ENCODE measurements around the gene HSD11B1.

HSD11B1 gene

DNA sequence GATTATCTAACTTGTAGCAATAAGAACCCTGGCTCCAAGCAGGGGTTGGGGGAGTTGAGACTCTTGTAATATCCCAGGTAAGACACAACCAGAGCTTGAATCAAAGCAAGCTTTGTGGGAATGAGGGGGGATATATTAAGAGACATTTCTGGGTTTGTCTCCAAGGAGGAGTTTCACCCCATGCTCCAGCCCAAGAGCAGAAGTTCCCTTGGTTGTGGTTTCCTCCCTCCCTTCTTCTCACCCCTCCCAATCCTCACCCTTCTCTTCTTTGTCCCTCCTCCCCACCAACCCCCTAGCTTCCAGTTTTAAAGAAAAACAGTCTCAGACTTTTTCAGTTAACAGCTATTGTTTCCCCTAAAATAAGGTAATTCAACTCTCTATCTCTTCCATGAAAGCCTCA is 63.1 kb downstream of the HSD11B1 start:
- DNase-seq (ENCODE audit: low read depth), result peak; percentile 83

DNA sequence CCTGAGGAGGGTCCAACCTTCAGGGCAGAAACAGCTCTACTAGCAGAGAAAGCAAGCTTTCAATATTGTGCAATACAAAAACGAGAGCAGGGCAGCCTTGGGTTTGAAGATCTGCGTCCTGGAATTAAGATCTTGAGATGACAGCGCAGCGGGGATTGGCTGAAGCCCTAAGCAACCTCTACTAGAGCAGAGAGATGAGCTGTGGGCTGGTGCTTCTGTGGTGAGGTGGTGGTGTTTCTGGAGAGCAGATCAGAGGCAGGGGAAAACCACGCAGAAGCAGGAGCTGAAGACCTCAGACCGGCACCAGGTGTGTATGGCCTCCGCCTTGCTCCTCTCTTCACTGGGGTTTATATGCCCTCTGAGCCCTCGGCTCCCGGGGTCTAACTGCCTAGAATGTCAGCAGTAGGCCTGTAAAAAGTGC is 63.7 kb downstream of the HSD11B1 start:
- TF ChIP-seq POLR2A (IDR thresholded peaks at IDR 0.05; ENCODE audit: extremely low read depth, insufficient read length) (peak; percentile 69), MYC (IDR thresholded peaks at IDR 0.05; ENCODE audit: low read depth, low read length) (no peak; the same call in none of the 2 replicates)
- TF ChIP-seq, protein P1, sequence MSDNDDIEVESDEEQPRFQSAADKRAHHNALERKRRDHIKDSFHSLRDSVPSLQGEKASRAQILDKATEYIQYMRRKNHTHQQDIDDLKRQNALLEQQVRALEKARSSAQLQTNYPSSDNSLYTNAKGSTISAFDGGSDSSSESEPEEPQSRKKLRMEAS (IDR thresholded peaks at IDR 0.05; ENCODE audit: low read depth, low read length), result 0 out of 2 replicates have a peak, but pooled peaks have one; percentile 9
- TF ChIP-seq, protein P2, sequence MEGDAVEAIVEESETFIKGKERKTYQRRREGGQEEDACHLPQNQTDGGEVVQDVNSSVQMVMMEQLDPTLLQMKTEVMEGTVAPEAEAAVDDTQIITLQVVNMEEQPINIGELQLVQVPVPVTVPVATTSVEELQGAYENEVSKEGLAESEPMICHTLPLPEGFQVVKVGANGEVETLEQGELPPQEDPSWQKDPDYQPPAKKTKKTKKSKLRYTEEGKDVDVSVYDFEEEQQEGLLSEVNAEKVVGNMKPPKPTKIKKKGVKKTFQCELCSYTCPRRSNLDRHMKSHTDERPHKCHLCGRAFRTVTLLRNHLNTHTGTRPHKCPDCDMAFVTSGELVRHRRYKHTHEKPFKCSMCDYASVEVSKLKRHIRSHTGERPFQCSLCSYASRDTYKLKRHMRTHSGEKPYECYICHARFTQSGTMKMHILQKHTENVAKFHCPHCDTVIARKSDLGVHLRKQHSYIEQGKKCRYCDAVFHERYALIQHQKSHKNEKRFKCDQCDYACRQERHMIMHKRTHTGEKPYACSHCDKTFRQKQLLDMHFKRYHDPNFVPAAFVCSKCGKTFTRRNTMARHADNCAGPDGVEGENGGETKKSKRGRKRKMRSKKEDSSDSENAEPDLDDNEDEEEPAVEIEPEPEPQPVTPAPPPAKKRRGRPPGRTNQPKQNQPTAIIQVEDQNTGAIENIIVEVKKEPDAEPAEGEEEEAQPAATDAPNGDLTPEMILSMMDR (IDR thresholded peaks at IDR 0.05; ENCODE audit: low read depth, low read length), result no peak
- peak overlapping the region; percentile 93 for H3K4me3 ChIP-seq (ENCODE audit: low read depth, low read length)
- DNase-seq (ENCODE audit: low read depth), result peak; percentile 95

More for the DNA sequence above, 63.1 kb downstream of the HSD11B1 start:
- TF ChIP-seq, protein P2 (IDR thresholded peaks at IDR 0.05; ENCODE audit: low read depth, low read length), result no peak
- no peak for TF ChIP-seq MYC (IDR thresholded peaks at IDR 0.05; ENCODE audit: low read depth, low read length)
- TF ChIP-seq, protein P1 (IDR thresholded peaks at IDR 0.05; ENCODE audit: low read depth, low read length), result no peak
- no peak for TF ChIP-seq POLR2A (IDR thresholded peaks at IDR 0.05; ENCODE audit: extremely low read depth, insufficient read length)
- peak overlapping the region; percentile 93 for H3K4me3 ChIP-seq (ENCODE audit: low read depth, low read length)

DNA sequence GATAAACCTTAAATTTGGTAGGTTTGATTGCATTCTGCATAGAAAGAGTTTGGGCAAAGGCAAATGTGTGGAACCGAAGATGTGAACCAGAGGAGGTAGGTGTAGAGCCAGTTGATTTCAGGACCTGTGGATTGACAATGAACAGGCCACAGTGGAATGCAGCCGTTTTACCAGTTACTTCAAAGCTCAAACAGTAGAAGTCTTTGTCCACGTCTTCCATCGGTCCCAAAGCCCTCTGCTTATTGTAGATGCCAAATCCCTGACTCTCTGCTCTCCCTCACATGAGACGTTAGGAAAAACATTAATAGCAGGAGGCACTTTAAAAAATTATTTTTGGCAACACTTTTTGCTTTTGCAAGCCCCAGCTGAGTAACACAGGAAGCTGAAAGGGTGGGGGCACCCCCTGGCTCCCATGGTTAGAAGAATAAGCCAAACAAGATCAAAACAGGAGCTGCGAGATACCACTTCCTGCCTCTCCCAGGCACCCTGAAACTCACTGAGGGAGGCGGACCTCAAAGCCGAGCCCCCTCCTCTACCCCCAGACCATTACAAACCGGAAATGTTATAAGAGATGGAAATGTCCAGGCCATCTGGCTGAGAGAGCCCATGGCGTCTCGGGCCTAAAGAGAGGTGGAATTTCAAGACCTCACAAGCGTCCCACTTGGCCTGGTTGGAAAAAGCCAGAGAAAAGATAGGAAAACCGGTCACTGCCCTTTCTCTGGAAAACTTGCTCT is 64.7 kb downstream of the HSD11B1 start:
- H3K4me3 ChIP-seq (ENCODE audit: low read depth, low read length), result peak overlapping the region; percentile 93
- DNase-seq (ENCODE audit: low read depth), result peak; percentile 93
- TF ChIP-seq, protein P2 (IDR thresholded peaks at IDR 0.05; ENCODE audit: low read depth, low read length), result no peak
- TF ChIP-seq MYC (IDR thresholded peaks at IDR 0.05; ENCODE audit: low read depth, low read length), result peak; percentile 26; the same call in 1 of the 2 replicates
- TF ChIP-seq POLR2A (IDR thresholded peaks at IDR 0.05; ENCODE audit: extremely low read depth, insufficient read length), result peak; percentile 29
- TF ChIP-seq, protein P1 (IDR thresholded peaks at IDR 0.05; ENCODE audit: low read depth, low read length), result peak; percentile 34; the same call in 1 of the 2 replicates

DNA sequence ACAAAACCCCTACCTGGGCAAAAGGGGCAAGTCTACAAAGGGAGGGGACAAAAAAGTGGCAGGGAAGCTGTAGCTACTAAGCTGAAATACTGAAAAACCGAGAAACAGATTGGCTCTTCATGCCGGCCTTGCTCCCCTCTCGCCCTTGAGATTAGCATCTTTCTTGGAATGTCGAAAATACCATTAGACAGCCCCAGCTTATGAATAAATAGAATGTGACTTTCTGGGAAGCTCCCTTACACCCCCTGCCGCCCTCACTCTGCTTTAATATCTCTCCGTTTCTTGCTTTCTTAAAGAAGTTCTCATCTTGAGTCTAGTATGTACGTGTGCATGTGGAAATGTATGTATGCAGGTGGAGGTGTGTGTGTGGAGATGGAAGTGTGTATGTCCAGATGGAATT is 65.3 kb downstream of the HSD11B1 start:
- peak overlapping the region; percentile 93 for H3K4me3 ChIP-seq (ENCODE audit: low read depth, low read length)
- TF ChIP-seq MYC (IDR thresholded peaks at IDR 0.05; ENCODE audit: low read depth, low read length), result no peak
- TF ChIP-seq POLR2A (IDR thresholded peaks at IDR 0.05; ENCODE audit: extremely low read depth, insufficient read length), result no peak
- TF ChIP-seq, protein P2 (IDR thresholded peaks at IDR 0.05; ENCODE audit: low read depth, low read length), result no peak
- TF ChIP-seq, protein P1 (IDR thresholded peaks at IDR 0.05; ENCODE audit: low read depth, low read length), result no peak
- peak; percentile 46 for DNase-seq (ENCODE audit: low read depth)

DNA sequence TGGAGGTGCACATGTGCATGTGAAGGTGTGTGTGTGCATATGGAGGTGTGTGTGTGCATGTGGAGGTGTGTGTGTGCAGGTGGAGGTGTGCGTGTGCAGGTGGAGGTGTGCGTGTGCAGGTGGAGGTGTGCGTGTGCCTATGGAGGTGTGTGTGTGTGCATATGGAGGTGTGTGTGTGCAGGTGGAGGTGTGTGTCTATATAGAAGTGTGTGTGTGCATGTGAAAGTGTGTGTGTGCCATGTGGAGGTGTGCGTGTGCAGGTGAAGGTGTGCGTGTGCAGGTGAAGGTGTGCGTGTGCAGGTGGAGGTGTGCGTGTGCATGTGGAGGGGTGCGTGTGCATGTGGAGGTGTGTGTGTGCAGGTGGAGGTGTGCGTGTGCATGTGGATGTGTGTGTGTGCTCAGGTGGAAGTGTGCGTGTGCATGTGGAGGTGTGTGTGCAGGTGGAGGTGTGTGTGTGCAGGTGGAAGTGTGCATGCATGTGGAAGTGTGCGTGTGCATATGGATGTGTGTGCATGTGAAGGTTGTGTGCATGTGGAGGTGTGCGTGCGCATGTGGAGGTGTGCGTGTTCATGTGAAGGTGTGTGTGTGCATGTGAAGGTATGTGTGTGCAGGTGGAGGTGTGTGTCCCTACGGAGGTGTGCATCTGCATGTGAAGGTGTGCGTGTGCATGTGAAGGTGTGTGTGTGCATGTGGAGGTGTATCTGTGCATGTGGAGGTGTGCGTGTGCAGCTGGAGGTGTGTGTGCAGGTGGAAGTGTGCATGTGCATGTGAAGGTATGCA is 66.2 kb downstream of the HSD11B1 start:
- no peak for TF ChIP-seq MYC (IDR thresholded peaks at IDR 0.05; ENCODE audit: low read depth, low read length)
- TF ChIP-seq, protein P2 (IDR thresholded peaks at IDR 0.05; ENCODE audit: low read depth, low read length), result no peak
- TF ChIP-seq, protein P1 (IDR thresholded peaks at IDR 0.05; ENCODE audit: low read depth, low read length), result no peak
- peak overlapping the region; percentile 93 for H3K4me3 ChIP-seq (ENCODE audit: low read depth, low read length)
- no peak for DNase-seq (ENCODE audit: low read depth)

Measured in NB4 (cell line).